HS-27A (cell line): ENCODE results near the gene CDH13.

Experiments used
- DNase-seq: peaks from one replicate; pipeline ENCODE4 v3.0.0-alpha.2; 2012; ENCODE audit warnings: low read depth, missing footprints

CDH13 gene

DNA sequence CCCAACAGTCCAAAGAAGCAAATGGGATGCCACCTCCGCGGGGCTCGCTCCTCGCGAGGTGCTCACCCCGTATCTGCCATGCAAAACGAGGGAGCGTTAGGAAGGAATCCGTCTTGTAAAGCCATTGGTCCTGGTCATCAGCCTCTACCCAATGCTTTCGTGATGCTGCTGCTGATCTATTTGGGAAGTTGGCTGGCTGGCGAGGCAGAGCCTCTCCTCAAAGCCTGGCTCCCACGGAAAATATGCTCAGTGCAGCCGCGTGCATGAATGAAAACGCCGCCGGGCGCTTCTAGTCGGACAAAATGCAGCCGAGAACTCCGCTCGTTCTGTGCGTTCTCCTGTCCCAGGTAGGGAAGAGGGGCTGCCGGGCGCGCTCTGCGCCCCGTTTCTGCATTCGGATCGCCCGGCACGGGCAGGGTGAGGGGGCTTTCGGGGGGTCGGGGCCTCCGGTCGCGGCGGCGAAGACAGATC, at the start of gene CDH13:
Gene CDH13, plus strand, starts transcription at position 179 of the 471 bp plus-strand sequence.
- DNase-seq, result no peak

DNA sequence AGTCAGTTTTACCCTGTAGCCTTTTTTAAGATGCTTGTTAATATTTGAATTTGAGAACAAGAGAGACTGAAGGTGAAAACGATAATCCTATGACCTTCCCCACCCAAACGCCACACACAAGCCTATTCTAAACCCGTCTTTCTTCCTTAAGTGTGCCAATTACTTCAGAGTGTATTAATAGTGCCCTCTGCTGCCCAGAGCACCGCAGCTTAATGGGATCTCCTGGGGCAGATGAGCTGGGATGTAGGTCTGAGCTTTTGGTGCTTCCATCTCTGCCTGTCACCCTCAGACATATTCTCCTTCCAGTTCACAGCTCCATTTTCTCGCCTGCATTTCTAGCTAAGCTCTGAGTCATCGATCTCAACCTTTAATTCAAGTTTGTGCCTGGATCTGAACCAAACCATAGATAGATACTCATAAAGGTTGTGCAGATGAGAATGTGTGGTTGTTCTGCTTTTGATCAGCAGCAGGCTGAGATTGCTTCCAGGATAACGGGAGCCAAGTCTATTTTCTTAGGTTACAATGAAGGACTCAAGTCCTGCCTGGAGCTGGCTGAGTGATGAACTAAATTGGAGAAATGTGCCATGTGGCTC, 46.4 kb upstream of the CDH13 start:
- DNase-seq, result no peak

DNA sequence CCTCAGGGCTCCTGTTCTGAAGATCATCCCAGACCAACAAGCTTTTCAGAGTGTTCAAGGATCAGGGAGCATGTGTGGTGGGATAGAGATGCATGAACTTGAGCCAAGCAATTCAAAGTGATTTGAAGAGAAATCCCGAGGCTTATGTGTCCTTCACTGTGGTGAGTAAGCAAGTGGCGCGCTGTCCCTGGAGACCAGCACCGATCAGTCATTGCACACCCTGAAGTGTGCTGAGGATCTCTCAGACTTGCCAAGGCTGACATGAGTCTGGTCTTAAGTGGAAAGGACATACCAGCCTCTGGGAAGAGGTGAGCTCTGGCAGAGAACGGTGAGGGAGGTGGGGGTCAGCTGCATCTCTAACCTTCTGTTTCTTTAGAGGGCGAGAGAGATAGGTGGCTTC, 43.8 kb upstream of the CDH13 start:
- no peak for DNase-seq

DNA sequence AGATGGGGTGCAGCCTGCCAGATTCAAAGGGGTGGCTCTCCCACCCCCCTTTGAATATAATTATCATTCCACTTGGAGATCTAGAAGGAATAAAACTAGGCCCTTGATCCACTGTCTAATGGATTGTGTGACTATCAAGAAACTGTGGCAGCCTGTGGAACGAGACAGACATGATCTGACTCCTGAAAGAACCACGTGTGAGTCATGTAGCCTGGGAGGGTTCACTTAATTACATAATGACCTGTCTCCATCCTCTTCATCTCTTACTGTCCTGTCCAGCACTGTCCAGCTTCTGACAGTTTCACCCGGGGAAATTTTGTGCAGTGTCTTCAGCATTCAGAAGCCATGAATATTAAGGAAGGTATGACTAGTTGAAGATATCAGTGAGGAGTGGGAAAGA, 43.3 kb upstream of the CDH13 start:
- DNase-seq, result no peak

DNA sequence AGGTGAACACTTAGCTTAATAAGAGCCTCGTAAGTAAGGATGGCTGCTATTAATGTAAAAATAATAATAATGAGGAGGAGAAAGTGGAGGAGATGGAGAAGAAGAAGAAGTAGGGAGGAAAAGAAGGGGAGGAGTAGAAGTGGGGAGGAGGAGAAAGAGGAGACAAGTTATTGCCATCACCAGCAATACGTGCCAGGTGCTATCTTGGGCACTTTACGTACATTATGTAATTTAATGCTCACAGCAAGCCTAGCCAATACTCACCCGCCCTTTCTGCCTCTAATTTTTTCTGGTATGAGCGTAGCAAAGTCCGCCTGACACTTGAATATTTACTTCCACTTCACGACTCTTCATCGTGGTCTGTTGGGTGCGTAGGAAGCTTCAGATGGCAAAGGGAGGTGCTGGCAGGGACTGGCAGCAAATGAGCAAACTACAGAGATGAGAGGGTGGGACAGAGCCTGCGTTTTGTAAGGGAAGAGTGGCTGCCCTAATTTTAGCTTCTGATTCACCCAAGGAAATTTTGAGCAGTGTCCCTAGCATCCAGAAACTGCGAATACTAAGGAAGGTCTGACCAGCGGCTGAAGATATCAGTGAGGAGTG, 42.1 kb upstream of the CDH13 start:
- DNase-seq, result no peak

DNA sequence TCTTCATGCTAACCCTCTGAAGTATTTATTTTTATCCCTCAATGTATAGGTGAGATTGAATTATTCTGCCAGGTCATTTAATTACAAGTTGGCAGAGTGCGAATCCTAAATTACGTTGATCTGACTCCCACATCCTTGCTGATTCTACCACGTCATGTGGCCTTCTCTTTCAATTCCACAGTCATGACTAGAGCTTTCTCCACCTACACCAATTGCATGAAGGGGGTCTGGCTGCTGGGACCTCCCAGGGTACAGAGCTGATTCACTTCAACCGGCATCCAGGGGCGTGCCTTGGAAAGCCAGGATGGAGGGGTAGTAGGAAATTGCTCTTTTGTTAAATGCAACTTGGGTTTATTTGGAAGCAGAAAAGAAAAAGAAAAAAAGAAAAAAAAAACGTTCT, 41.1 kb upstream of the CDH13 start:
- DNase-seq, result peak; percentile 36

DNA sequence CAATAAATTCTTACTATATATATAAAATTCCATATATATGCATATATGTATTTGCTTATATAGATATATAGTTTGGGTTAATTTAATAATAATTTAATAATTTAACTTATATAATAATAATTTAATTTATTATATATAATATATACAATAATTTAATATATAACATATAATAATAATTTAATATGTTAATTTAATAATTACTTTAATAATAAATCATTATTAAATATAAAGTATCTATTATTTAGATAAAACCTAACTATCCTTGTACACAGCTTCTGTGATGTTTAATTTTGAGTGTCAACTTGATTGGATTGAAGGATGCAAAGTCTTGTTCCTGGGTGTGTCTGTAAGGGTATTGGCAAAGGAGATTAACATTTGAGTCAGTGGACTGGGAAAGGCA, 40.6 kb upstream of the CDH13 start:
- no peak for DNase-seq

DNA sequence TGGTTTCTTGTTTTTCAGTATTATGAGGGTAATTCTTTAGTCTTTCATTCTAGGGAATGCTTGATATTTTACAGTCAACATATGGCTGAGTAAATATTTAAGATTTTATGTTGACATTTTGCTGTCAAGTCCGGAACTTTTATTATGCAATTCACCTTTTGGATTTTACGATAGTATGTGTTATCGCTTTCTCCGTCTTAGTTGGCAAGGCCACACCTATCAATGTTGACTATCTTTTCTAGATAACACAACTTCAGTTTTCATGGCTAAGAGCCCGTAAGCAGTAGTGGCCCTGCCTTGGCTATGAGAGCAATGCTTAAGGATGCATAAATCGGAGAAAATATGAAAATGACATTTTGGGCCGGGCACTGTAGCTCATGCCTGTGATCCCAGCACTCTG, 39.5 kb upstream of the CDH13 start:
- no peak for DNase-seq

DNA sequence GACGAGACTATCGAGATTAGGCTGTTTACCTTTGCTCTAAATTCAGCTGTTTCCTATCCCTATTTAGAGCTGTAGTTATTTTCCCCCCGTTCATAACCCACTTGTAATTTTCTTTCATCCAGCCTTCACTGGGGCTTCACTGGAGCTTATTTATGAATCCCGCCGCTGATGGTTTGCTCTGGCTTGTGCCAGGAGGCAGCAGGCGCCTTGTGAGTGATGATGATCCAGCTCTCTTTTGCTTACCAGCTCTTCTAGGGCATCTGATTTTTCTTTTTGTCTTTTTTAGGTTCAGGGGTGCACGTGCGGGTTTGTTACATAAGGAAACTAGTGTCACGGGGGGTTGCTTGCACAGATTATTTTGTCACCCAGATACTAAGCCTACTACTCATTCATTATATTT, 37.4 kb upstream of the CDH13 start:
- no peak for DNase-seq

DNA sequence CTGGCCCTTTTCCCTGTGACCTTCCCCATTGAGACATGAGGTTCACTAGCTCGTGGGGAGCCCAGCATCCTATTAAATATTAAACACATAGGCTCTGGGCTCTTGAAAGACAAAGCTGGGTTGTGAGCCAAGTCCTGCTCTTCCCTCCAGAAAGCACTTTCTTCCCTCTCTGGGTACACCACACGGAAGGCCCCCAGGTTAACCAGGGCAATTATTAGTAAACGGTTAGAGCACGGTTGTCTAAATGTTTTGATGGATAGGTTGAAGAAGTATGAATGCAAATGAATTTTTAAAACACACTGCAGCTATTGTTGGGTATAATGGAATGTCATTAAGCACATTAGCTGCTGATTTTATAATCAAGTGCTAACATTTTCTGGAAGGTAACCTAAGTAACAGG, 32.7 kb upstream of the CDH13 start:
- DNase-seq, result no peak

DNA sequence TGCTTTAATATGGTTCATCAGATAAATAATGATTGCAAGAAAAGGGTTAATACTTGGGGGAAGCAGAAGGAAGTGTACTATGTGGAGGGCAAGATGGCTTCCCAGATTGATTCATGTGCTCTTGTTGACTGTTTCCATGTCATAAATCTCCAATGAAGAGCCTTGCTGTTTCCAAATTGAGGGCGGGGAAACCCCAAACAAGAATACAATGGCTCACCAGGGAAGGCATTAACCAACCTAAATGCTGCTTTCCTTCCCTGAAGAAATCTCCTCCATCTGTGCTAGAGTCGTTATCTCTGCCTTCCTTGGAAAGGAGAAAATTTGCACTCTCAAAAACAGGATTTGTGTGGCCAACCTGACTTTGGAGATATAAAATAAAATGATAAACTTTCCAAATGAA, 28.0 kb upstream of the CDH13 start:
- no peak for DNase-seq

DNA sequence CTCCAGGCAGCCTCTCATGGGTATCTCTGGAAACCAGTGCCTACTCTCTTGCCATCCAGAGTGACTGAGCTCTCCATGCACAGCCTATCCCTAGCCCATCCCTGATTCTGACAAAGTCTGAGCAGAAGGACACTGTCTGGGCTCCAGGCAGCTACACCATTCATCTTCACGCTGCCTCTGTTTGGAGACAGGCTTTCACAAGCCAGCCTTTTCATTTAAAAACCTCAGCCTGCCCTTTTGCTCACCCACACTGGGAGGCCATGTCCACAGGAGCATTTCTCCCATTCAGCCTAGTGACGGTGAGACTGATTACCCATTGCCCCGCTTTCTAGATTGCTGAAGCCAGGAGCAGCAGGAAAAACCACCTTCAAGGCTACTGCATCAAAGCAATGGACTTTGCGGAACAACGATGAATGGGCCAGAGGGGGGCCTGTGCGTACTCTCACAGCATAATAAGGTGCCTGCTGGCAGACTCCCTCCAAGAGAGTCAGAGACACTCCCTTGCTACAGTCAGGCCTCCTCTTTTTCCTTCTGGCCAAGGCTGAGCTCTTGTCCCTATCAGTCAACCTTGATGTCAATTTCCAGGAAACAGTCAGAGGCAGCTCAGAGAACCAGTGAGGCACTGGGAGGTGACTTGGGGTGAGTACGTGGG, 24.7 kb upstream of the CDH13 start:
- no peak for DNase-seq

DNA sequence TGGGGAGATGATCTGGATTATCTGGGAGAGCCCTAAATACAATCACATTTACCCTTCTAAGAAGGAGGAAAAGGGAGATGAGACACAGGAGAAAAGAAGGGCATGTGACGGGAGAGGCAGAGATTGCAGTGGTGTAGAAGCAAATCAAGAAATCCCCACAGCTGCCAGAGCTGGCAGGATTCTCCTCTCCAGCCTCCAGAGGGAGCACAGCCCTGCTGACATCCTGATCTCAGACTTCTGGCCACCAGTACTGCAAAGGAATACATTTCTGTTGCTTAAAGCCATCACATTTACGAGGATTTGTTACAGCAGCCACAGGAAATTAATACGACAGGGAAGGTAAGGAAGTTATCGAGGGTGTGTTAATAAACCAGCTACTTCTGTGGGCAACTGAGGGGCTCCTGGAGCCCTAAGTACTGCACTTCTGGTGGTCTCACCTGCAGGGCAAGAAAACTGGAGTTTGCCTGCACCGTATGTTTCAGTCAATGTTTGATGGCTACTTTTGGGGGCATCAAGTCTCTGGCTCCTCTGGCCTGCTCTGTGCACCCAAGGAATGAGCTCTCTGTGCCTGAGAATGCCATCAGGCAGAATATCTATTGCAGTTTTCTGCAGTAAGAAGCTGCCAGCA, 22.9 kb upstream of the CDH13 start:
- no peak for DNase-seq

DNA sequence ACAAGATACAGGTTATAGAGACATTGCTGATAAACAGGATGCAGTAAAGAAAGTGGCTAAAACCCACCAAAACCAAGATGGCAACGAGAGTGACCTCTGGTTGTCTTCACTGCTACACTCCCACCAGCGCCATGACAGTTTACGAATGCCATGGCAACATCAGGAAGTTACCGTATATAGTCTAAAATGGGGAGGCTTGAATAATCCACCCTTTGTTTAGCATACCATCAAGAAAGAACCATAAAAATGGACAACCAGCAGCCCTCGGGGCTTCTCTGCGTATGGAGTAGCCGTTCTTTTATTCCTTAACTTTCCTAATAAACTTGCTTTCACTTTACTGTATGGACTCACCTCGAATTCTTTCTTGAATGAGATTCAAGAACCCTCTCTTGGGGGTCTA, 21.7 kb upstream of the CDH13 start:
- DNase-seq, result no peak

DNA sequence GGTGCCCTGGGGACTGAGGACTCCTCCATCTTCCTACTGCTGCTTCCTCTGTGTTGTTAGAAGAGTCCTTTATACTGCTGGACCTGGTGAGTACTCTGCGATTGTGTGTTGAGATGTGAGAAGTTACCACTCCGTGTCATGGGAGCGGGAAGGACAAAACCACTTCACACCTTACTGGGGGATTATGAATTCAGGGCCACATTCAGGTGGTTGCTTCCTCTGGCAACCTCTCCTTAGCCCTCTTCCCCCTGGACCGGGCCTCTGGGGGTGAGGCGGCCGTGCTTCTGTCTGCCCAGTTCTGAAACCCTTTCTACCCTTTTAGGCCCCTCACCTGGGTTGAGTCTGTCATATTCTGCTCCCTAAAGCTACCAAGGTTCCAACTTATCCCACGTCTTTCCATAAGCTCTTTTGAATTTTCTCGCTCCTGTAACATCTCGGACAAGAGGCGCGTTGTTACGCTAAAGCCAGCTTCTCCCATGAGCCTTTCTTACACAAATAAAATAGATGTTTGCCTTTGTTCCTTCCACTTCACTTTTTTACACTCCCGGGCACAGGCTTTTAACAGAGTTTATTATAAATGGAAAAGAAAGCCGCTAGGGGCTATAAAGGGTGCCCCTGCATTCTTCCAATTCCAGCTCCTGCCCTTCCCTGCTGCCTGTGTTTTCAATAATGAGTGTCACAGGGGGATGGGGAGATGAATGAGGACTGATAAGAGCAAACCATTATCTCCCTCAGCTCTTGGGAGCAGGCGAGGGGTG, 20.7 kb upstream of the CDH13 start:
- DNase-seq, result no peak

DNA sequence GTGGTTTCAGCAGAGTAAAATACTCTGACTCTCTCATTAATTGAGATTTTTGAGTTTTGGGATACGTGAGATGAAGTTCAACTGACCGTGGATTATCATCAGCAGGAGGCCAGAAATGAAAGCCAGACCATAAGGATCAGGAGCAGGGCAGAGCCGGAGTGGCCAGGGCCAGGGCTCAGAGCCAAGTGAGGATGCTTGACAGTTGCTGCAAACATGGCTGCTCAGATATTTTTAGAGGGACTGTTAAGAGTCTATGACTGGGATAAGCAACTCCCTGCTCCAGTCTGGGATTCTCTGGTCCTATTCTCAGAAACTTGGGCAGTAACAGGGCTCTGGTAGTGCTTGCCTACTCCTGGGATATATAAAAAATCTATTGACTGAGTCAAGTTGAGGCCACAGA, 17.6 kb upstream of the CDH13 start:
- no peak for DNase-seq

DNA sequence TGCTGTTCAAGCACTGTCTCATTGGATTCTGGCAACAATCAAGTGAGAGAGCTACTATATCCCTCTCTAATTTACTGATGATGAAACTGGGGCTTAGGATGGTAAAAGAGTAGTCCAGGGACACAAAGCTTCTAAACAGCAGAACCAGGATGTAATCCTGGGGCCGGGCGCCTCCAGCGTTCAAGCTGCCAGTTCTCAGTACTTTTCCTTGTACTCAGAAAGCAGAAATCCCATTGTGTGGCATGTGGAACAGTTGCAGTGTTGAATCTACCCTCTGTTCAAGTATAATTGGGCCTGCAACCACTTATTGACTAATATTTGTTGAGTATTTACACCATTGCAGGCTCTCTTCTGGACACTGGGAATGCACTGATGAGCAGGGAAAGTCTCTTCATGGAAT, 14.5 kb upstream of the CDH13 start:
- DNase-seq, result no peak

DNA sequence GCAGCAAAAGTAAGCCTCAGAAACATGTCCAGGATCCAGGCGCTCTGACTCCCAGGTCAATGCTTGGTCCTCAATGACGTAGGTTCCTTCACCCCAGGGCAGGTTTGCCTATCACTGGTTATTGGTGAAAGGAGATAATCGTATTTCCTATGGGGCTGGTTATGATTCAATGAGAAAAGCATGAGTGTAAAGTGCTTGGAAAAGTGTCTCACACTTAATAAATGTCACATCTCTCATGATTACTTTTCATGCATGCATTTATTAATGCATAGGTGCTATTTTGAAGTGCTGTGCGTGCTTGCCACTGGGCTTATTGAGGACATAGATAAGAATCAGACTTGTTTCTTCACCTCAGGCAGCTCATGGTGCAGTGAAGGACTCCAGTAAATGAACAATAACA, 10.4 kb upstream of the CDH13 start:
- no peak for DNase-seq

DNA sequence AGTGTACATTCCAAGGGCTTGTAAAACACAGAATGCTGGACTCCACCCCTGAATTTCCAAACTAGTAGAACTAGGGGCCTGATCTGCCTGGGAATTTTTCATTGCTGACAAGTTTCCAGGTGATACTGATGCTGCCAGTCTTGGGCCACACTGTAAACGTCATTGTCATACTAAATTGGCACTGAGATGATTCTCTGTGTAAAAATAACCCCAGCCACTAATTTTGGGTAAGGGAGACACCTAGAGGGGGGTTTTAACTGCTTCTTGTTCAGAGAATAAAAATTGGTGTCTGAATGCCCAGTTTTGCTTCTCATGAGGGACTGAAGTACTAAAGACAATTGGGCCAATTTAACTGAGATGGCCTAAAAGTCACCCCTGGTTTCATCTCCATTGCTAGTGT, 5.0 kb upstream of the CDH13 start:
- no peak for DNase-seq

DNA sequence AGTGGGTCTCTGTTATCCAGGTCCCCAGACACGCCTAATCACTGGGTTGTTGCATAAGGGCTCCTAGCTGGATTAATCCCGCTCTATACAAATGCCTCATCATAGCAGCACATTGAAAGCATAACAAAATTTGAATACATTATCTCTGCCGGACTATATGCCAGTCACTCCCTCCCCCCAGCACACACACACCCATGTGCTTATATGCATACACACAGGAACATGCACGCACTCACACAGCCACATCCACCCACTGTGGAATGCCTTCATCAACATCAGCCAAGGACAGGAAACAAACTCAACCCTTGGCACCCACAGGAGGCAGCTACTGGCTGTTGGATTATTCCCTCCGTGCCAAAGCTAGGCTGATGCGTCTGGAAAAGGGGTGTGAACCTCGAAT, 3.5 kb upstream of the CDH13 start:
- no peak for DNase-seq

DNA sequence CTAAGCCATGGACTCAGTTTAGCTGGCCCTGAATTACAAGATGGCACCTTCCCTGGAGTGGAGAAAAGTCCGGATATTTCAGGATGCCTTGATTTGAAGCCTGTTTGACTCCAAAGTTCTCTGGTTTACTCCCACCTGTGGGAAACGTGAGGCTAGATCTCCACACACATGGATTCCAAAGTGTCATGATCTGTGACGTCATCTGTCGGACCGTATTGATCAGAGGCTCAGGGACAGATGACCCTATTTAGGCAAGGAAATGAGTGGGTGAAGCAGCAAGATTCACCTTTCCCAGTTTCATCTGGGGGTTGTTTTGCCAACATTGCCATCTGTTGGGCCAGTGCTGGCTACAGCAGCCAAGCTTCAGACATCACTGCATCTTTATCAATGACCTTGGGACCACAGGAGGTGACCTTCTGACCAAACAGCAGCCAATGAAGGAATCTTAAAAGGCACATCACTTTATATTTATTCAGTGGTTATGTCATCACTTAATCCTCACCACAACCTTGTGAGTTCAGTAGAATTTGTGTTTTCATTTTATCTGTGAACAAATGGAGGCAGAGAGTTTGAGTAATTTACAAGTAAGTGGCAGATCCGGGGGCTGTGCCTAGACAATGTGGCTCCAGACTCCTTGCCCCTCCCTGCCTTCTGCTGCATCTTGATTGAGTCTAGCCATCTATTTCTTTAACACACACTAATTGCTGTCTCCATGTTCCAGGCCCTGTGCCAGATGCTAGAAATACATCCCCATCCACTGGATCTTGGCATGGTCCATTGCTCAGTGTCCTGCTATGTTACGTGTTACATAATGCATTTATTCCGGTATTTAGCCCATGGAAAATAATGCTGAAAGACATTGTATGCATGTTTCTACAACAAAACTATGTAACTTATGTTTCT, 1.5 kb upstream of the CDH13 start:
- DNase-seq, result no peak

DNA sequence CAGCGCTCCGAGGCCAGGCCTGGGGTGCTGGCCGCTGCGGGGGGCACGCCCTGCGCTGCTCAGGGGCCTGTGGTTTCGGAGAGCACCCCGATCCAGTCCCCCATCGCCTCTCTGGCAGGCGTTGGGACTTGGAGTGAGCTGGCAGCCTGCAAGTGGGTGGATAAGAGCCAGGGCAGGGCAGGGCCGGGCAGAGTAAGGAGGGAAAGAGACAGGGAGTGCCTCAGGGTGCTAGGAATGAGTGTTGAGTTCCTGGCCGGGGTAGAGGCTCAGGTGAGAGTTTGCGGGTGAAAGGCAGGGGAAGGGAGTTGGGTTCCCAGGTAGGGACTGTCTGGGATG, 1.3 kb downstream of the CDH13 start:
- no peak for DNase-seq
